Brain microvascular endothelial cell (primary cell): Measurements from ENCODE around the gene SAMD4A.

ENCODE experiments used
- DNase-seq: peaks from one replicate; pipeline ENCODE4 v3.0.0-alpha.2; 2020
- H3K27ac ChIP-seq: fragments of 250-450 bp; sonication (Bioruptor Pico); 2 replicates; pipeline ENCODE4 v1.5.1; 2020; ENCODE audit warnings: mild to moderate bottlenecking, moderate library complexity
- H3K27me3 ChIP-seq: fragments of 250-450 bp; sonication (Bioruptor Pico); replicated peaks from 2 replicates; pipeline ENCODE4 v1.5.1; 2020; ENCODE audit warnings: mild to moderate bottlenecking
- H3K36me3 ChIP-seq: fragments of 250-450 bp; sonication (Bioruptor Pico); replicated peaks from 2 replicates; pipeline ENCODE4 v1.5.1; 2020; ENCODE audit warnings: mild to moderate bottlenecking
- H3K4me3 ChIP-seq: 2 replicates; pipeline ENCODE4 v1.5.1; 2011; ENCODE audit warnings: low read depth, mild to moderate bottlenecking, control low read depth, low read length, moderate library complexity
- in situ Hi-C: cut with HindIII; loops from 2 replicates; pipeline ENCODE4 v1.10.0; 2017; ENCODE audit warnings: low sequenced_read_pairs, low pct_ligation_motif_present
- TF ChIP-seq, protein P1 (sequence below): IDR thresholded peaks from 2 replicates; pipeline ENCODE4 v1.5.1; 2011; ENCODE audit warnings: low read depth, mild to moderate bottlenecking, moderate library complexity, low read length, control low read depth, inconsistent platforms; ENCODE audit errors: missing control alignments

Gene SAMD4A

DNA sequence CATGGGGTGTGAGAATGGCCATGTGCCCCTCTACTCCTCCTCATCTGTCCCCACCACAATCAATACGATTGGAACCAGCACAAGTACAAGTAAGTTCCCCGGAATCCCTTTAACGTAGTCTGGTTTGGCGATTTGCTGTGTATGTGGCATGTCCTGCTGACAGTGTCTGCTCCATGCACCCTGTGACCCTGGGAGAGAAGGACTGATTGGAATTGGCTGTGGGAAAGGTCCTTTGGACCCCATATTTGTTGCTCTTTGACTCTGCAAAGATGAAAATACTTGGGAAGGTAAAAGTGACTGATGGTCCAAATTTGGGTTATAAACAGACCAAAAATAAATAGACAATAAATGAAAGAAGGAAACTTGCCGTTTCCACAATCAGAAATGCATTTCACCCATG, 135.6 kb downstream of the SAMD4A start:
- DNase-seq: no peak
- H3K36me3 ChIP-seq: no peaks in the 10 kb centered on the region
- no peak overlapping the region for H3K27ac ChIP-seq
- in situ Hi-C loops: no loop called here
- H3K27me3 ChIP-seq: no peaks in the 10 kb centered on the region
- TF ChIP-seq, protein P1, sequence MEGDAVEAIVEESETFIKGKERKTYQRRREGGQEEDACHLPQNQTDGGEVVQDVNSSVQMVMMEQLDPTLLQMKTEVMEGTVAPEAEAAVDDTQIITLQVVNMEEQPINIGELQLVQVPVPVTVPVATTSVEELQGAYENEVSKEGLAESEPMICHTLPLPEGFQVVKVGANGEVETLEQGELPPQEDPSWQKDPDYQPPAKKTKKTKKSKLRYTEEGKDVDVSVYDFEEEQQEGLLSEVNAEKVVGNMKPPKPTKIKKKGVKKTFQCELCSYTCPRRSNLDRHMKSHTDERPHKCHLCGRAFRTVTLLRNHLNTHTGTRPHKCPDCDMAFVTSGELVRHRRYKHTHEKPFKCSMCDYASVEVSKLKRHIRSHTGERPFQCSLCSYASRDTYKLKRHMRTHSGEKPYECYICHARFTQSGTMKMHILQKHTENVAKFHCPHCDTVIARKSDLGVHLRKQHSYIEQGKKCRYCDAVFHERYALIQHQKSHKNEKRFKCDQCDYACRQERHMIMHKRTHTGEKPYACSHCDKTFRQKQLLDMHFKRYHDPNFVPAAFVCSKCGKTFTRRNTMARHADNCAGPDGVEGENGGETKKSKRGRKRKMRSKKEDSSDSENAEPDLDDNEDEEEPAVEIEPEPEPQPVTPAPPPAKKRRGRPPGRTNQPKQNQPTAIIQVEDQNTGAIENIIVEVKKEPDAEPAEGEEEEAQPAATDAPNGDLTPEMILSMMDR: no peak
- no peak overlapping the region for H3K4me3 ChIP-seq

DNA sequence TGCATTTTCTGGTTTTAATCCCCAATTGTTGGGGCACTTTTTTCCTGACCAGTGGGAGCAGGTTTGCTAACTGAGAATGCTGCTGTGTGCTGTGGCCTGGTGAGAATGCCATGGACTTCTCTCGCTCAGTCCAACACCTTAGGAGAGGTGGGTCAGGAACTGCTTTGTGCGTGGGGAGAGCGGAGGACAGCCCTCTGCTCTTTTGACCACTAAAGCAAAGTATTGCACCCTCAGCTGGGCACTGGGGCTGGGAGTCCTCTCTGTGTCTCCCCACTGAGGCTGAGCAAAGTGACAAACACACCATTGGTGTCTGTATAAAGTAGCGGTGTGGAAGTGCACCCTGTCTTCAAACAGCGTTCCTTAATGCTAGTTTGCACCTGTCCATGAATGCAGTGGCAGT, 136.2 kb downstream of the SAMD4A start:
- Histone ChIP-seq H3K27me3 (no peaks in the 10 kb centered on the region), H3K27ac (no peak overlapping the region), H3K4me3 (no peak overlapping the region), H3K36me3 (no peaks in the 10 kb centered on the region)
- DNase-seq: no peak
- in situ Hi-C loops: no loop called here
- TF ChIP-seq, protein P1: no peak

DNA sequence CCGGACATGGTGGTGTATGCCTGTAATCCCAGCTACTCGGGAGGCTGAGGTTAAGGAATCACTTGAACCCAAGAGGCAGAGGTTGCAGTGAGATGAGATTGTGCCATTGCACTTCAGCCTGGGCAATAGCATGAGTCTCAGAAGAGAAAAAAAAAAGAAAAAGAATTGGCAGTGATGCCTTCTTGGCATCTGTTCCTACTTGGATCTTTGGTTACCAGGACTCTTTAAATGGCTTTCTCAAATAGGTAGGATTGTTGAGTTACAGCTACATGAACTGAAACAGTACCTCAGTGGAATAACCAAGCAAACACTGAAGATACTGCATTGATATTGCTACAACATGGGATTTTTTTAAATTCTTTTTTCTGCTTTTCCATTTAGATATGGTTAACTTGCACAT, 136.8 kb downstream of the SAMD4A start:
- TF ChIP-seq, protein P1: no peak
- Histone ChIP-seq H3K36me3 (no peaks in the 10 kb centered on the region), H3K27ac (no peak overlapping the region), H3K4me3 (no peak overlapping the region), H3K27me3 (no peaks in the 10 kb centered on the region)
- in situ Hi-C loops: no loop called here
- no peak for DNase-seq

DNA sequence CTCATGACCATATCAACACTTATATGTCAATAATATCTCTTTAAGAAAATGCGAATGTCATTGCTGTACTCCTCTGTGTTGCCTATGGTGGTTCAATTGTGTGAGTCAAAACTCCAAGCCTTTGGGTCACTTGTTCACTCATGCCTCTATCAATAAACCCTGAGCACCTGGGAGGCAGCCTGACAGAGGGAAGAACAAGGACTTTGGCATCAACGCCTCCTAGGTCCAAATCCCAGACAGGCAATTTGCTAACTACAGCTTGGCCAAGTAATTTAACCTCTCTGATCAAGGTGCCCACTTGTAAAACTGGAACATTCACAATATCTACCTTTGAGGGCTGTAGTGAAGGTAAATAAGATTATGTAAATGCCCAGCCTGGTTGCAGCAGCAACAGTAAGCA, 137.8 kb downstream of the SAMD4A start:
- in situ Hi-C loops: no loop called here
- Histone ChIP-seq H3K4me3 (no peak overlapping the region), H3K27ac (no peak overlapping the region), H3K36me3 (no peaks in the 10 kb centered on the region), H3K27me3 (no peaks in the 10 kb centered on the region)
- DNase-seq: no peak
- TF ChIP-seq, protein P1: no peak

DNA sequence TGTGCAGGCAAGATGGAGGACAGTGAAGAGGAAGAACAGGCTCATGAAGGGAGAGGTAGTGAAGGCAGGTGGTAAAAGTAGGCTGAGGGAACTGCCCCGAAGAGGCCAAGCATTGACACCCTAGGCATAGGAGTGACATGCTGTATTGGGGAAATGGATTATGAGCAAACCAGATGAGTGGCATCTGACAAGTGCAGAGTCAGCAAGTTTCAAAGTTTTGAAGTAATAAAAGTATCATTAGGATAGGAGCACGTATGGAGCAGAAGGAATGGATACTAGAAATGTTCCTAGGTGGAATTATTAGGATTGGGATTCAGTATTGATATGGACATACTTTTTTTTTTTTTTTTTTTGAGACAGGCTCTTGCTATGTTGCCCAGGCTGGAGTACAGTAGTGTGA, 139.8 kb downstream of the SAMD4A start:
- no peak for DNase-seq
- TF ChIP-seq, protein P1: no peak
- no peak overlapping the region for H3K4me3 ChIP-seq
- H3K27ac ChIP-seq: no peak overlapping the region
- no peaks in the 10 kb centered on the region for H3K27me3 ChIP-seq
- in situ Hi-C loops: no loop called here
- no peaks in the 10 kb centered on the region for H3K36me3 ChIP-seq

DNA sequence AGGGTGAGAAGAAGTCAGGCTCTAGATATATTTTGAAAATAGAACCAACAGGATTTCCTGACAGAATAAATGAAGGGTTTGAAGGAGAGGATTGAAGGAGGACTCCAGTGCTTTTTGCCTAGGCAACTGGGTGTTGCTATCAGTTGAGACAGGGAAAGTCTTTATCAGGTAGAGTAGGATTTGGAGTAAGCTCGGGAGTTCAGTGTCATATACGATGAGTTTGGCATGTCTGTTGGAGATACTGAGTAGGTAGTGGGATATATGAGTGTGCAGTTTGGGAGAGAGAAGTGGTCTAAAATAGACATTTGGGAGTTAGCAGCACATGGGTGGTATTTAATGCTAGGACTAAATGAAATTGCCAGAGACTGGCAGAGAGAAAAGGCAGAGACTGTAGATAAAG, 141.2 kb downstream of the SAMD4A start:
- in situ Hi-C loops: no loop called here
- H3K27ac ChIP-seq: no peak overlapping the region
- H3K36me3 ChIP-seq: no peaks in the 10 kb centered on the region
- TF ChIP-seq, protein P1: no peak
- H3K27me3 ChIP-seq: no peaks in the 10 kb centered on the region
- H3K4me3 ChIP-seq: no peak overlapping the region
- DNase-seq: no peak
